NCI-H748 (cell line): ENCODE data around the gene COL8A1.

Source experiments
- DNase-seq: peaks from one replicate; lab custom pipeline; 2025; ENCODE audit not compliant: unreplicated experiment; lab: John Stamatoyannopoulos, UW

Gene COL8A1

GRCh38 chr3:99669879-99670555 lies 31.6 kb downstream of the COL8A1 start:
- no peak for DNase-seq

- no peak for DNase-seq
Measured at GRCh38 chr3:99670556-99670950, 32.2 kb downstream of the COL8A1 start.

- DNase-seq, result no peak
Measured at GRCh38 chr3:99674086-99674789, 35.8 kb downstream of the COL8A1 start.

- no peak for DNase-seq
Measured at GRCh38 chr3:99678023-99678422, 39.6 kb downstream of the COL8A1 start.

- no peak for DNase-seq
Measured at GRCh38 chr3:99678896-99679295, 40.5 kb downstream of the COL8A1 start.

GRCh38 chr3:99681512-99681911 lies 43.1 kb downstream of the COL8A1 start:
- no peak for DNase-seq

- DNase-seq, result no peak
Measured at GRCh38 chr3:99681976-99682375, 43.6 kb downstream of the COL8A1 start.

- no peak for DNase-seq
Measured at GRCh38 chr3:99683465-99683864, 45.1 kb downstream of the COL8A1 start.

- no peak for DNase-seq
Measured at GRCh38 chr3:99683876-99684275, 45.5 kb downstream of the COL8A1 start.

GRCh38 chr3:99684644-99685043 lies 46.2 kb downstream of the COL8A1 start:
- DNase-seq, result no peak

GRCh38 chr3:99686469-99686868 lies 48.1 kb downstream of the COL8A1 start:
- no peak for DNase-seq

GRCh38 chr3:99686955-99687612 lies 48.7 kb downstream of the COL8A1 start:
- peak; percentile 19 for DNase-seq

GRCh38 chr3:99690761-99691369 lies 52.5 kb downstream of the COL8A1 start:
- no peak for DNase-seq

- no peak for DNase-seq
Measured at GRCh38 chr3:99693636-99694035, 55.2 kb downstream of the COL8A1 start.

- no peak for DNase-seq
Measured at GRCh38 chr3:99696497-99696896, 58.1 kb downstream of the COL8A1 start.

GRCh38 chr3:99697250-99697649 lies 58.9 kb downstream of the COL8A1 start:
- DNase-seq, result no peak

GRCh38 chr3:99698932-99699331 lies 60.5 kb downstream of the COL8A1 start:
- DNase-seq, result no peak

- DNase-seq, result no peak
Measured at GRCh38 chr3:99699841-99700240, 61.4 kb downstream of the COL8A1 start.

- no peak for DNase-seq
Measured at GRCh38 chr3:99700631-99701268, 62.4 kb downstream of the COL8A1 start.

- no peak for DNase-seq
Measured at GRCh38 chr3:99702953-99703943, 64.9 kb downstream of the COL8A1 start.
